GM12872 (cell line): ENCODE data around the gene TTLL4.

Experiments
- CTCF ChIP-seq: IDR thresholded peaks from 3 replicates; pipeline ENCODE4 v1.5.1; 2011; ENCODE audit warnings: low read depth, mild to moderate bottlenecking, low read length, moderate library complexity; ENCODE audit not compliant: insufficient read depth

Gene TTLL4

GRCh38 chr2:218796691-218797090, 86.1 kb downstream of the TTLL4 start:
- TF ChIP-seq CTCF: no peak

- no peak for TF ChIP-seq CTCF
Measured at GRCh38 chr2:218798767-218799504, 88.3 kb downstream of the TTLL4 start.

GRCh38 chr2:218799990-218800389, 89.4 kb downstream of the TTLL4 start:
- no peak for TF ChIP-seq CTCF

- TF ChIP-seq CTCF: no peak
Measured at GRCh38 chr2:218802386-218802994, 91.9 kb downstream of the TTLL4 start.

- TF ChIP-seq CTCF: no peak
Measured at GRCh38 chr2:218804817-218805216, 94.2 kb downstream of the TTLL4 start.
